SH-SY5Y (cell line): ENCODE results near the gene CCIN.

Experiments
- GATA2 ChIP-seq: IDR thresholded peaks from 2 replicates; pipeline ENCODE4 v1.6.1; 2011; ENCODE audit warnings: mild to moderate bottlenecking, low read depth, low read length
- GATA3 ChIP-seq: IDR thresholded peaks from 2 replicates; pipeline ENCODE4 v1.6.1; 2011; ENCODE audit warnings: low read depth, mild to moderate bottlenecking, low read length, moderate library complexity

- TF ChIP-seq GATA3 (no peak), GATA2 (no peak)
These were observed 35.8 kb downstream of the CCIN start for GRCh38 chr9:36204906-36205547.
